Trophoblast cell (in vitro differentiated cells and primary cell): Measurements from ENCODE around the gene TTC23L.
A peak's percentile ranks its signal among the peaks of the same experiment; 100 is the strongest.

ENCODE experiments used
- DNase-seq, 2 donors: peaks; one replicate each; pipeline ENCODE4 v3.0.0-alpha.2; 2016
- H2AFZ ChIP-seq: 2 replicates; pipeline ENCODE4 v1.6.1; 2013; ENCODE audit warnings: low read length, moderate library complexity, mild to moderate bottlenecking; ENCODE audit not compliant: insufficient read depth, poor library complexity
- H2AK5ac ChIP-seq: 2 replicates; pipeline ENCODE4 v1.6.1; 2013; ENCODE audit warnings: mild to moderate bottlenecking, low read length
- H2BK120ac ChIP-seq: 2 replicates; pipeline ENCODE4 v1.6.1; 2013; ENCODE audit warnings: low read length, mild to moderate bottlenecking, moderate library complexity; ENCODE audit not compliant: insufficient read depth, poor library complexity
- H2BK12ac ChIP-seq: 2 replicates; pipeline ENCODE4 v1.6.1; 2013; ENCODE audit warnings: mild to moderate bottlenecking, low read length, moderate library complexity
- H2BK5ac ChIP-seq: 2 replicates; pipeline ENCODE4 v1.6.1; 2013; ENCODE audit warnings: low read length, low read depth, moderate library complexity, mild to moderate bottlenecking; ENCODE audit not compliant: poor library complexity
- H3K14ac ChIP-seq: 2 replicates; pipeline ENCODE4 v1.6.1; 2013; ENCODE audit warnings: mild to moderate bottlenecking, low read length
- H3K18ac ChIP-seq: 2 replicates; pipeline ENCODE4 v1.6.1; 2013; ENCODE audit warnings: mild to moderate bottlenecking, low read length
- H3K23ac ChIP-seq: 2 replicates; pipeline ENCODE4 v1.6.1; 2013; ENCODE audit warnings: low read length
- H3K27ac ChIP-seq: 2 replicates; pipeline ENCODE4 v1.5.1; 2013; ENCODE audit warnings: low read depth, mild to moderate bottlenecking, inconsistent platforms, low read length, moderate library complexity
- H3K27me3 ChIP-seq: 2 replicates; pipeline ENCODE4 v1.6.1; 2013; ENCODE audit warnings: inconsistent platforms, mild to moderate bottlenecking, low read length, moderate library complexity; ENCODE audit not compliant: insufficient read depth
- H3K36me3 ChIP-seq, 2 experiments: 1 replicate in 1 of 2; 2 replicates in 1 of 2; pipeline ENCODE4 v1.6.1; 2013; ENCODE audit warnings: low read length in 2 of 2, mild to moderate bottlenecking in 2 of 2, moderate library complexity in 1 of 2; ENCODE audit not compliant: insufficient read depth in 2 of 2, control insufficient read depth in 1 of 2
- H3K4ac ChIP-seq: 2 replicates; pipeline ENCODE4 v1.6.1; 2013; ENCODE audit warnings: low read depth, mild to moderate bottlenecking, low read length, moderate library complexity
- H3K4me1 ChIP-seq, 2 experiments: 1 replicate in 1 of 2; 2 replicates in 1 of 2; pipeline ENCODE4 v1.6.1; 2013; ENCODE audit warnings: low read length in 2 of 2, mild to moderate bottlenecking in 2 of 2, moderate library complexity in 1 of 2; ENCODE audit not compliant: insufficient read depth in 2 of 2, control insufficient read depth in 1 of 2
- H3K4me2 ChIP-seq: 2 replicates; pipeline ENCODE4 v1.6.1; 2013; ENCODE audit warnings: inconsistent platforms, mild to moderate bottlenecking, low read length, moderate library complexity
- H3K4me3 ChIP-seq: 2 replicates; pipeline ENCODE4 v1.5.1; 2013; ENCODE audit warnings: mild to moderate bottlenecking, low read depth, low read length, inconsistent platforms
- H3K79me1 ChIP-seq: one replicate; pipeline ENCODE4 v1.6.1; 2013; ENCODE audit warnings: low read length
- H3K79me2 ChIP-seq: 2 replicates; pipeline ENCODE4 v1.6.1; 2013; ENCODE audit warnings: low read length, mild to moderate bottlenecking; ENCODE audit not compliant: control insufficient read depth, insufficient read depth, poor library complexity
- H3K9ac ChIP-seq: 2 replicates; pipeline ENCODE4 v1.6.1; 2013; ENCODE audit warnings: mild to moderate bottlenecking, low read length
- H3K9me3 ChIP-seq: 2 replicates; pipeline ENCODE4 v1.6.1; 2013; ENCODE audit warnings: low read depth, mild to moderate bottlenecking, control low read depth, inconsistent platforms, low read length; ENCODE audit not compliant: insufficient read depth
- H4K12ac ChIP-seq: 2 replicates; pipeline ENCODE4 v1.6.1; 2013; ENCODE audit warnings: low read depth, mild to moderate bottlenecking, low read length, moderate library complexity
- H4K8ac ChIP-seq: 2 replicates; pipeline ENCODE4 v1.6.1; 2013; ENCODE audit warnings: low read depth, mild to moderate bottlenecking, low read length, moderate library complexity
- H4K91ac ChIP-seq: one replicate; pipeline ENCODE4 v1.6.1; 2013; ENCODE audit warnings: low read depth, mild to moderate bottlenecking, low read length, moderate library complexity
- WGBS: extraction: QIAGEN DNeasy Blood & Tissue Kit; methylation state at CpG from one replicate; pipeline ENCODE4 v1.1.7; 2013; ENCODE audit warnings: missing lambda C conversion rate; ENCODE audit not compliant: insufficient read length, insufficient coverage; ENCODE audit errors: extremely low coverage; 5-methylcytosine and 5-hydroxymethylcytosine counted together

Gene TTC23L

DNA sequence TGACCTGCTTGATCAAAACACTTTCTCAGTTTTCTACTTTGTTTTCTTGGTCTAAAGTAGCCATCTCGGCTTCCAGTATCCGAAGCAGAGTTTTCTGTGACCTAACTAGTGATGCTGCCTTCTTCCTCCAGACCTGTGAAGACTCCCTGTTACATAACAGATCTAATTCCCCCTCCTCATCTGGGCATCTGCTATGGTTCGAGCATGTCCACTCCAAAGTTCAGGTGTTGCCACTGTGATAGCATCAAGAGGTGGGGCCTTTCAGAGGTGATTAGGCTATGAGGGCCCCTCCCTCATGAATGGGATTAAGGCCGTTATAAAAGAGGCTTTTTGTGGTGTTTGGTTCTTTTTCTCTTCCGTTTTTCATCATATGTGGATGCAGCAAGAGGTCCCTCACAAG is 20.3 kb downstream of the TTC23L start:
- Histone ChIP-seq H4K91ac (no peak overlapping the region), H3K9ac (no peak overlapping the region), H3K79me2 (no peaks in the 10 kb centered on the region), H3K4me2 (no peak overlapping the region), H3K18ac (no peak overlapping the region), H2AK5ac (no peak overlapping the region), H2BK120ac (no peak overlapping the region), H3K4me1 (no peaks in the 10 kb centered on the region), H4K8ac (no peak overlapping the region), H2BK12ac (no peak overlapping the region), H3K36me3 (no peaks in the 10 kb centered on the region), H3K79me1 (no peaks in the 10 kb centered on the region), H4K12ac (no peak overlapping the region), H3K27ac (no peak overlapping the region), H2AFZ (no peak overlapping the region), H3K27me3 (no peaks in the 10 kb centered on the region), H3K4ac (no peak overlapping the region), H3K14ac (no peak overlapping the region), H3K4me3 (no peak overlapping the region), H2BK5ac (no peak overlapping the region), H3K9me3 (no peaks in the 10 kb centered on the region), H3K23ac (no peak overlapping the region)
- DNase-seq, result no peak
- WGBS, result no CpG with 5 or more reads among the region's 5 CpGs

GRCh38 chr5:34863946-34864345 is 25.0 kb downstream of the TTC23L start:
- H3K14ac ChIP-seq, result no peak overlapping the region
- H3K23ac ChIP-seq, result no peak overlapping the region
- no peak overlapping the region for H3K18ac ChIP-seq
- H3K4ac ChIP-seq, result no peak overlapping the region
- H3K4me1 ChIP-seq, result peaks cover 5% of the 10 kb centered on the region in 2 experiments
- peaks cover 5% of the 10 kb centered on the region for H3K79me1 ChIP-seq
- no peak overlapping the region for H2BK5ac ChIP-seq
- H3K9ac ChIP-seq, result no peak overlapping the region
- no peaks in the 10 kb centered on the region for H3K79me2 ChIP-seq
- H3K27me3 ChIP-seq, result no peaks in the 10 kb centered on the region
- H2AK5ac ChIP-seq, result no peak overlapping the region
- no peaks in the 10 kb centered on the region for H3K9me3 ChIP-seq
- no peak overlapping the region for H4K12ac ChIP-seq
- no peaks in the 10 kb centered on the region for H3K36me3 ChIP-seq
- H4K91ac ChIP-seq, result no peak overlapping the region
- H2BK120ac ChIP-seq, result no peak overlapping the region
- H2AFZ ChIP-seq, result no peak overlapping the region
- no peak overlapping the region for H4K8ac ChIP-seq
- no peak for DNase-seq
- H3K4me3 ChIP-seq, result no peak overlapping the region
- no peak overlapping the region for H3K4me2 ChIP-seq
- no CpG with 5 or more reads among the region's 3 CpGs for WGBS
- H2BK12ac ChIP-seq, result no peak overlapping the region
- H3K27ac ChIP-seq, result no peak overlapping the region

DNA sequence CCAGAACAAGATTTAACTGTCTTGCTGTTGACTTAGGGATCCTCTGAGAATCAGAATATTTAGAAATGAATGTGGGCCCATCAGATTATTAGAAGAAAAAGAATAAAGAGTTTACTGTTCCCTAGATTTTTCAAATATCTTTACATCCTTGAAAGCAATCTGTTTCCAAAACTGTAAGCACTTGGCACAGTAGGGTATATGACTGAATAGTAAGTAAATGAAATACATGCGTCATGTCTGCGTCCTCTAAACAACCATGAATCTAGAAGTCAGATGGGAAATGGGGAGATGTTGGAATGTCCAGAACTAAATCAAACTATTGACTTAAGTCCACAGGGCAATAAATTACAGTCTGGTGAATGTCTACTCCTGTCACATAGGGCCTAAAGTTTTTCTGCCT is 26.1 kb downstream of the TTC23L start:
- no peak for DNase-seq
- Histone ChIP-seq H4K91ac (no peak overlapping the region), H3K4me3 (no peak overlapping the region), H3K27me3 (no peaks in the 10 kb centered on the region), H2BK120ac (no peak overlapping the region), H3K18ac (no peak overlapping the region), H3K23ac (no peak overlapping the region), H3K9me3 (no peaks in the 10 kb centered on the region), H2AK5ac (no peak overlapping the region), H3K9ac (no peak overlapping the region), H2AFZ (no peak overlapping the region), H2BK5ac (no peak overlapping the region), H4K8ac (no peak overlapping the region), H3K4me1 (peaks cover 5% of the 10 kb centered on the region in 2 experiments), H4K12ac (no peak overlapping the region), H3K79me2 (no peaks in the 10 kb centered on the region), H3K4me2 (no peak overlapping the region), H3K27ac (no peak overlapping the region), H3K36me3 (no peaks in the 10 kb centered on the region), H3K79me1 (peaks cover 5% of the 10 kb centered on the region), H2BK12ac (no peak overlapping the region), H3K4ac (no peak overlapping the region), H3K14ac (no peak overlapping the region)
- WGBS, result no CpG with 5 or more reads among the region's 2 CpGs

DNA sequence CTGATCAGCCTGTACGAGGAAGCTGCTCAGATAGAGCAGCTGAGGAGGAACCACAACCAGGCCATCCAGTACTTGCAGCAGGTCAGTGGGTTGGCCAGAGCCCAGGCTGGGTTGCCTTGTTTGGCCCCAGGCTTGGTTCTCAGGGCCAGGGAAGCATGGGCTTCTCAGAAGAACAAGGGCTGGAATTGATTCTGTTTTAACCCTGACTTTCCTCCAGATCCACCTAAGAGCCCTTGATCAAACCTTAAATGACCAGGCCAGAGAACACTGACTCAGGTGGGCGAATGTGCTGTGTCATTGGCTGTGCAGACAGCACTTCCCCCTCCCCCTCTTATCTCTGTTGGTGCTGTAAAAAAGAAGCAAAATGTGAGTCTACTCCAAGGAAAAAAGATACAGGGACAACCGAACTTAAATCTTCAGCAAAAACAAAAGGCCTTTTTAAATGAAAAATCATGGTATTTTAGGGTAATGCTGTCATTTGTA is 28.1 kb downstream of the TTC23L start:
- Histone ChIP-seq H2BK120ac (no peak overlapping the region), H3K9ac (peak overlapping the region; percentile 5), H3K14ac (peak overlapping the region; percentile 0), H4K8ac (peak overlapping the region; percentile 8), H2AK5ac (no peak overlapping the region), H2BK5ac (peak overlapping the region; percentile 10), H3K4ac (no peak overlapping the region), H3K27ac (peak overlapping the region; percentile 30), H3K79me1 (peaks cover 5% of the 10 kb centered on the region), H3K4me1 (peaks cover 5% of the 10 kb centered on the region in 2 experiments), H3K4me2 (no peak overlapping the region), H4K91ac (no peak overlapping the region), H2BK12ac (peak overlapping the region; percentile 0), H2AFZ (peak overlapping the region; percentile 50), H3K36me3 (no peaks in the 10 kb centered on the region), H3K79me2 (no peaks in the 10 kb centered on the region), H3K23ac (peak overlapping the region; percentile 34), H3K4me3 (no peak overlapping the region), H3K9me3 (no peaks in the 10 kb centered on the region), H3K27me3 (no peaks in the 10 kb centered on the region), H3K18ac (peak overlapping the region; percentile 0), H4K12ac (no peak overlapping the region)
- DNase-seq, result no peak
- WGBS, result no CpG with 5 or more reads among the region's 3 CpGs
